Endodermal cell (in vitro differentiated cells): ENCODE data around the gene PLA2G4D. TPM values are rescaled to one million over a fixed set of nuclear protein-coding genes. Genes with fewer than 3 reads are reported as not detected.

Experiments
- DNase-seq: peaks from one replicate; pipeline ENCODE4 v3.0.0-alpha.2; 2017
- H3K27ac ChIP-seq: 2 replicates; pipeline ENCODE4 v1.5.1; 2013; ENCODE audit warnings: mild to moderate bottlenecking, low read depth, low read length, moderate library complexity
- H3K27me3 ChIP-seq: 2 replicates; pipeline ENCODE4 v1.6.1; 2013; ENCODE audit warnings: mild to moderate bottlenecking, low read length, moderate library complexity; ENCODE audit not compliant: insufficient read depth, control insufficient read depth, poor library complexity, severe bottlenecking
- H3K36me3 ChIP-seq: 2 replicates; pipeline ENCODE4 v1.7.0; 2013; ENCODE audit warnings: mild to moderate bottlenecking, low read length, moderate library complexity; ENCODE audit not compliant: control insufficient read depth, insufficient read depth
- H3K4me1 ChIP-seq: one replicate; pipeline ENCODE4 v1.7.0; 2013; ENCODE audit warnings: low read length; ENCODE audit not compliant: control insufficient read depth, insufficient read depth
- H3K4me3 ChIP-seq: 2 replicates; pipeline ENCODE4 v1.5.1; 2013; ENCODE audit warnings: mild to moderate bottlenecking, low read length, moderate library complexity
- H3K9ac ChIP-seq: 2 replicates; pipeline ENCODE4 v1.6.1; 2013; ENCODE audit warnings: mild to moderate bottlenecking, low read length, moderate library complexity; ENCODE audit not compliant: poor library complexity, severe bottlenecking; ENCODE audit errors: extremely low read depth
- H3K9me3 ChIP-seq: 2 replicates; pipeline ENCODE4 v1.6.1; 2013; ENCODE audit warnings: mild to moderate bottlenecking, low read length, moderate library complexity; ENCODE audit not compliant: control insufficient read depth
- H3K27ac Mint-ChIP-seq: 2 replicates; pipeline ENCODE4 v1.8.0; 2020; ENCODE audit warnings: mixed read lengths
- H3K27me3 Mint-ChIP-seq: 2 replicates; pipeline ENCODE4 v1.8.0; 2021; ENCODE audit warnings: mild to moderate bottlenecking, mixed read lengths; ENCODE audit not compliant: insufficient read depth
- H3K36me3 Mint-ChIP-seq: 2 replicates; pipeline ENCODE4 v1.8.0; 2020; ENCODE audit warnings: low read depth, mixed read lengths
- H3K4me1 Mint-ChIP-seq: 2 replicates; pipeline ENCODE4 v1.8.0; 2020; ENCODE audit warnings: mixed read lengths
- H3K4me3 Mint-ChIP-seq: 2 replicates; pipeline ENCODE4 v1.8.0; 2020; ENCODE audit warnings: mild to moderate bottlenecking, moderate library complexity, mixed read lengths
- H3K9me3 Mint-ChIP-seq: 2 replicates; pipeline ENCODE4 v1.8.0; 2020; ENCODE audit warnings: mild to moderate bottlenecking, mixed read lengths
- CTCF ChIP-seq: fragments of 200-600 bp; sonication (generic); conservative IDR thresholded peaks from 2 replicates; pipeline ENCODE4 v1.5.0; 2021; ENCODE audit warnings: antibody characterized with exemption, mild to moderate bottlenecking
- WGBS, 2 experiments: methylation state at CpG; one replicate each; pipeline versions ENCODE4 v1.1.5 to v1.1.7; 2013; ENCODE audit warnings: missing lambda C conversion rate in 2 of 2, mixed read lengths in 1 of 2; ENCODE audit not compliant: insufficient coverage in 1 of 2, insufficient read length in 1 of 2; 5-methylcytosine and 5-hydroxymethylcytosine counted together
- total RNA-seq, 2 donors: library from RNA; stranded (reverse); fragmentation: NEBNext Ultra II Directional in 1 of 2; extraction: Animal tissue kit (Norgen Biotek cat#: 25700) in 1 of 2; gene quantifications; 2 replicates in 1 of 2; 3 replicates in 1 of 2; pipeline ENCODE4 v1.2.1, GENCODE V29; 2021

Gene PLA2G4D
- total RNA-seq, 2 donors from 2014 or later, result not detected

GRCh38 chr15:42083916-42084315, 10.4 kb downstream of the PLA2G4D start:
- no peaks in the 10 kb centered on the region for H3K36me3 Mint-ChIP-seq
- Histone ChIP-seq H3K4me1 (no peaks in the 10 kb centered on the region), H3K36me3 (no peaks in the 10 kb centered on the region), H3K27ac (no peak overlapping the region), H3K27me3 (no peaks in the 10 kb centered on the region), H3K9me3 (no peaks in the 10 kb centered on the region), H3K4me3 (no peak overlapping the region), H3K9ac (no peak overlapping the region)
- no peaks in the 10 kb centered on the region for H3K9me3 Mint-ChIP-seq
- peaks cover 9% of the 10 kb centered on the region for H3K4me1 Mint-ChIP-seq
- DNase-seq, result peak; percentile 50
- H3K27ac Mint-ChIP-seq, result no peak overlapping the region
- 91% methylated on average over 6 to 13 of the region's 13 CpGs for WGBS, 2 experiments
- H3K4me3 Mint-ChIP-seq, result no peak overlapping the region
- TF ChIP-seq CTCF, result no peak
- H3K27me3 Mint-ChIP-seq, result peaks cover 12% of the 10 kb centered on the region

- Mint-ChIP-seq H3K4me3 (no peak overlapping the region), H3K4me1 (peaks cover 9% of the 10 kb centered on the region), H3K36me3 (no peaks in the 10 kb centered on the region), H3K9me3 (no peaks in the 10 kb centered on the region), H3K27me3 (peaks cover 12% of the 10 kb centered on the region), H3K27ac (no peak overlapping the region)
- H3K4me1 ChIP-seq, result no peaks in the 10 kb centered on the region
- no peaks in the 10 kb centered on the region for H3K27me3 ChIP-seq
- no peak for DNase-seq
- no peak for TF ChIP-seq CTCF
- WGBS, 2 experiments, result 98 to 100% methylated on average over 1 to 3 of the region's 3 CpGs
- no peak overlapping the region for H3K9ac ChIP-seq
- H3K27ac ChIP-seq, result no peak overlapping the region
- no peaks in the 10 kb centered on the region for H3K9me3 ChIP-seq
- no peaks in the 10 kb centered on the region for H3K36me3 ChIP-seq
- no peak overlapping the region for H3K4me3 ChIP-seq
Measured at GRCh38 chr15:42083605-42083908, 10.8 kb downstream of the PLA2G4D start.

GRCh38 chr15:42082823-42083604, 11.3 kb downstream of the PLA2G4D start:
- Histone ChIP-seq H3K36me3 (no peaks in the 10 kb centered on the region), H3K9me3 (no peaks in the 10 kb centered on the region), H3K4me1 (no peaks in the 10 kb centered on the region), H3K4me3 (no peak overlapping the region), H3K9ac (no peak overlapping the region), H3K27me3 (no peaks in the 10 kb centered on the region), H3K27ac (no peak overlapping the region)
- Mint-ChIP-seq H3K36me3 (no peaks in the 10 kb centered on the region), H3K27ac (no peak overlapping the region), H3K4me3 (no peak overlapping the region), H3K9me3 (no peaks in the 10 kb centered on the region), H3K4me1 (peaks cover 9% of the 10 kb centered on the region), H3K27me3 (peaks cover 12% of the 10 kb centered on the region)
- no peak for TF ChIP-seq CTCF
- 92 to 97% methylated on average over 11 to 17 of the region's 17 CpGs for WGBS, 2 experiments
- no peak for DNase-seq
